Trophoblast cell (in vitro differentiated cells and primary cell): ENCODE data around the gene SRRT.

Source experiments
- DNase-seq, 2 donors: peaks; one replicate each; pipeline ENCODE4 v3.0.0-alpha.2; 2016
- H2AFZ ChIP-seq: 2 replicates; pipeline ENCODE4 v1.6.1; 2013; ENCODE audit warnings: low read length, moderate library complexity, mild to moderate bottlenecking; ENCODE audit not compliant: insufficient read depth, poor library complexity
- H2AK5ac ChIP-seq: 2 replicates; pipeline ENCODE4 v1.6.1; 2013; ENCODE audit warnings: mild to moderate bottlenecking, low read length
- H2BK120ac ChIP-seq: 2 replicates; pipeline ENCODE4 v1.6.1; 2013; ENCODE audit warnings: low read length, mild to moderate bottlenecking, moderate library complexity; ENCODE audit not compliant: insufficient read depth, poor library complexity
- H2BK12ac ChIP-seq: 2 replicates; pipeline ENCODE4 v1.6.1; 2013; ENCODE audit warnings: mild to moderate bottlenecking, low read length, moderate library complexity
- H2BK5ac ChIP-seq: 2 replicates; pipeline ENCODE4 v1.6.1; 2013; ENCODE audit warnings: low read length, low read depth, moderate library complexity, mild to moderate bottlenecking; ENCODE audit not compliant: poor library complexity
- H3K14ac ChIP-seq: 2 replicates; pipeline ENCODE4 v1.6.1; 2013; ENCODE audit warnings: mild to moderate bottlenecking, low read length
- H3K18ac ChIP-seq: 2 replicates; pipeline ENCODE4 v1.6.1; 2013; ENCODE audit warnings: mild to moderate bottlenecking, low read length
- H3K23ac ChIP-seq: 2 replicates; pipeline ENCODE4 v1.6.1; 2013; ENCODE audit warnings: low read length
- H3K27ac ChIP-seq: 2 replicates; pipeline ENCODE4 v1.5.1; 2013; ENCODE audit warnings: low read depth, mild to moderate bottlenecking, inconsistent platforms, low read length, moderate library complexity
- H3K27me3 ChIP-seq: 2 replicates; pipeline ENCODE4 v1.6.1; 2013; ENCODE audit warnings: inconsistent platforms, mild to moderate bottlenecking, low read length, moderate library complexity; ENCODE audit not compliant: insufficient read depth
- H3K36me3 ChIP-seq, 2 experiments: 1 replicate in 1 of 2; 2 replicates in 1 of 2; pipeline ENCODE4 v1.6.1; 2013; ENCODE audit warnings: low read length in 2 of 2, mild to moderate bottlenecking in 2 of 2, moderate library complexity in 1 of 2; ENCODE audit not compliant: insufficient read depth in 2 of 2, control insufficient read depth in 1 of 2
- H3K4ac ChIP-seq: 2 replicates; pipeline ENCODE4 v1.6.1; 2013; ENCODE audit warnings: low read depth, mild to moderate bottlenecking, low read length, moderate library complexity
- H3K4me1 ChIP-seq, 2 experiments: 1 replicate in 1 of 2; 2 replicates in 1 of 2; pipeline ENCODE4 v1.6.1; 2013; ENCODE audit warnings: low read length in 2 of 2, mild to moderate bottlenecking in 2 of 2, moderate library complexity in 1 of 2; ENCODE audit not compliant: insufficient read depth in 2 of 2, control insufficient read depth in 1 of 2
- H3K4me2 ChIP-seq: 2 replicates; pipeline ENCODE4 v1.6.1; 2013; ENCODE audit warnings: inconsistent platforms, mild to moderate bottlenecking, low read length, moderate library complexity
- H3K4me3 ChIP-seq: 2 replicates; pipeline ENCODE4 v1.5.1; 2013; ENCODE audit warnings: mild to moderate bottlenecking, low read depth, low read length, inconsistent platforms
- H3K79me1 ChIP-seq: one replicate; pipeline ENCODE4 v1.6.1; 2013; ENCODE audit warnings: low read length
- H3K79me2 ChIP-seq: 2 replicates; pipeline ENCODE4 v1.6.1; 2013; ENCODE audit warnings: low read length, mild to moderate bottlenecking; ENCODE audit not compliant: control insufficient read depth, insufficient read depth, poor library complexity
- H3K9ac ChIP-seq: 2 replicates; pipeline ENCODE4 v1.6.1; 2013; ENCODE audit warnings: mild to moderate bottlenecking, low read length
- H3K9me3 ChIP-seq: 2 replicates; pipeline ENCODE4 v1.6.1; 2013; ENCODE audit warnings: low read depth, mild to moderate bottlenecking, control low read depth, inconsistent platforms, low read length; ENCODE audit not compliant: insufficient read depth
- H4K12ac ChIP-seq: 2 replicates; pipeline ENCODE4 v1.6.1; 2013; ENCODE audit warnings: low read depth, mild to moderate bottlenecking, low read length, moderate library complexity
- H4K8ac ChIP-seq: 2 replicates; pipeline ENCODE4 v1.6.1; 2013; ENCODE audit warnings: low read depth, mild to moderate bottlenecking, low read length, moderate library complexity
- H4K91ac ChIP-seq: one replicate; pipeline ENCODE4 v1.6.1; 2013; ENCODE audit warnings: low read depth, mild to moderate bottlenecking, low read length, moderate library complexity
- WGBS: extraction: QIAGEN DNeasy Blood & Tissue Kit; methylation state at CpG from one replicate; pipeline ENCODE4 v1.1.7; 2013; ENCODE audit warnings: missing lambda C conversion rate; ENCODE audit not compliant: insufficient read length, insufficient coverage; ENCODE audit errors: extremely low coverage; 5-methylcytosine and 5-hydroxymethylcytosine counted together

SRRT gene

GRCh38 chr7:100900978-100901377 lies 26.1 kb downstream of the SRRT start:
- H3K4me1 ChIP-seq = peaks cover 5 to 9% of the 10 kb centered on the region in 2 experiments
- no peak overlapping the region for H3K4ac ChIP-seq
- DNase-seq = no peak
- no peaks in the 10 kb centered on the region for H3K9me3 ChIP-seq
- no peak overlapping the region for H2AK5ac ChIP-seq
- no peaks in the 10 kb centered on the region for H3K79me2 ChIP-seq
- H3K23ac ChIP-seq = no peak overlapping the region
- no peak overlapping the region for H3K4me3 ChIP-seq
- no peak overlapping the region for H3K14ac ChIP-seq
- no peak overlapping the region for H2BK12ac ChIP-seq
- WGBS = no CpG with 5 or more reads among the region's 2 CpGs
- H2BK120ac ChIP-seq = no peak overlapping the region
- H4K8ac ChIP-seq = no peak overlapping the region
- H3K9ac ChIP-seq = no peak overlapping the region
- H4K12ac ChIP-seq = no peak overlapping the region
- H2BK5ac ChIP-seq = no peak overlapping the region
- no peaks in the 10 kb centered on the region for H3K79me1 ChIP-seq
- H3K36me3 ChIP-seq = no peaks in the 10 kb centered on the region
- no peak overlapping the region for H3K27ac ChIP-seq
- peaks cover 8% of the 10 kb centered on the region for H3K27me3 ChIP-seq
- no peak overlapping the region for H3K4me2 ChIP-seq
- no peak overlapping the region for H3K18ac ChIP-seq
- H4K91ac ChIP-seq = no peak overlapping the region
- no peak overlapping the region for H2AFZ ChIP-seq

- H3K23ac ChIP-seq = no peak overlapping the region
- peak in 1 of 2 donors; percentile 32 for DNase-seq
- H3K79me2 ChIP-seq = no peaks in the 10 kb centered on the region
- H3K4me1 ChIP-seq = no peaks in the 10 kb centered on the region
- H2AK5ac ChIP-seq = no peak overlapping the region
- H2AFZ ChIP-seq = no peak overlapping the region
- H3K4me2 ChIP-seq = no peak overlapping the region
- no CpG with 5 or more reads among the region's 5 CpGs for WGBS
- no peak overlapping the region for H2BK12ac ChIP-seq
- H4K91ac ChIP-seq = no peak overlapping the region
- no peak overlapping the region for H3K4me3 ChIP-seq
- H4K12ac ChIP-seq = no peak overlapping the region
- no peak overlapping the region for H3K4ac ChIP-seq
- no peaks in the 10 kb centered on the region for H3K27me3 ChIP-seq
- no peak overlapping the region for H3K27ac ChIP-seq
- H2BK5ac ChIP-seq = no peak overlapping the region
- no peak overlapping the region for H3K14ac ChIP-seq
- H3K79me1 ChIP-seq = no peaks in the 10 kb centered on the region
- H3K36me3 ChIP-seq = no peaks in the 10 kb centered on the region
- H3K18ac ChIP-seq = no peak overlapping the region
- H2BK120ac ChIP-seq = no peak overlapping the region
- H3K9me3 ChIP-seq = peaks cover 2% of the 10 kb centered on the region
- H3K9ac ChIP-seq = no peak overlapping the region
- H4K8ac ChIP-seq = no peak overlapping the region
Observed at GRCh38 chr7:100901921-100902332, 27.0 kb downstream of the SRRT start.

GRCh38 chr7:100902638-100903037 lies 27.7 kb downstream of the SRRT start:
- no CpG with 5 or more reads among the region's 7 CpGs for WGBS
- no peaks in the 10 kb centered on the region for H3K79me2 ChIP-seq

GRCh38 chr7:100908512-100908911 lies 33.6 kb downstream of the SRRT start:
- no peak overlapping the region for H3K4me3 ChIP-seq
- H2BK120ac ChIP-seq = no peak overlapping the region
- no peak overlapping the region for H3K9ac ChIP-seq
- no peak overlapping the region for H2AFZ ChIP-seq
- H3K27ac ChIP-seq = no peak overlapping the region
- H3K79me2 ChIP-seq = no peaks in the 10 kb centered on the region
- DNase-seq = no peak
- H2BK5ac ChIP-seq = no peak overlapping the region
- H3K23ac ChIP-seq = no peak overlapping the region
- H2AK5ac ChIP-seq = no peak overlapping the region
- no peak overlapping the region for H4K12ac ChIP-seq
- H3K27me3 ChIP-seq = no peaks in the 10 kb centered on the region
- H2BK12ac ChIP-seq = no peak overlapping the region
- no peak overlapping the region for H3K14ac ChIP-seq
- no peak overlapping the region for H3K4ac ChIP-seq
- WGBS = no CpG with 5 or more reads among the region's 5 CpGs
- H4K91ac ChIP-seq = no peak overlapping the region
- no peaks in the 10 kb centered on the region for H3K36me3 ChIP-seq
- peaks cover 4% of the 10 kb centered on the region for H3K9me3 ChIP-seq
- no peak overlapping the region for H3K18ac ChIP-seq
- no peaks in the 10 kb centered on the region for H3K79me1 ChIP-seq
- H3K4me1 ChIP-seq = no peaks in the 10 kb centered on the region
- no peak overlapping the region for H4K8ac ChIP-seq
- no peak overlapping the region for H3K4me2 ChIP-seq

More at GRCh38 chr7:100902638-100903037, 27.7 kb downstream of the SRRT start:
- no peak overlapping the region for H3K9ac ChIP-seq
- H3K79me1 ChIP-seq = no peaks in the 10 kb centered on the region
- H2AFZ ChIP-seq = no peak overlapping the region
- H3K4me2 ChIP-seq = no peak overlapping the region
- no peak overlapping the region for H4K8ac ChIP-seq
- no peaks in the 10 kb centered on the region for H3K36me3 ChIP-seq
- no peak overlapping the region for H3K4ac ChIP-seq
- H4K91ac ChIP-seq = no peak overlapping the region
- H4K12ac ChIP-seq = no peak overlapping the region
- H2AK5ac ChIP-seq = no peak overlapping the region
- no peaks in the 10 kb centered on the region for H3K27me3 ChIP-seq
- no peak overlapping the region for H2BK5ac ChIP-seq
- no peak overlapping the region for H2BK120ac ChIP-seq
- H2BK12ac ChIP-seq = no peak overlapping the region
- no peak overlapping the region for H3K4me3 ChIP-seq
- H3K9me3 ChIP-seq = peaks cover 2% of the 10 kb centered on the region
- DNase-seq = no peak
- H3K4me1 ChIP-seq = no peaks in the 10 kb centered on the region
- no peak overlapping the region for H3K23ac ChIP-seq
- no peak overlapping the region for H3K18ac ChIP-seq
- no peak overlapping the region for H3K14ac ChIP-seq
- H3K27ac ChIP-seq = no peak overlapping the region
